GM21423 (cell line): ENCODE measurements around the gene CHN2.

Source experiments
- ATAC-seq: cut with Tn5 transposase; IDR thresholded peaks from one replicate; pipeline ENCODE4 v1.9.1; 2021; ENCODE audit warnings: mild to moderate bottlenecking, moderate library complexity; ENCODE audit not compliant: unreplicated experiment

CHN2 gene

DNA sequence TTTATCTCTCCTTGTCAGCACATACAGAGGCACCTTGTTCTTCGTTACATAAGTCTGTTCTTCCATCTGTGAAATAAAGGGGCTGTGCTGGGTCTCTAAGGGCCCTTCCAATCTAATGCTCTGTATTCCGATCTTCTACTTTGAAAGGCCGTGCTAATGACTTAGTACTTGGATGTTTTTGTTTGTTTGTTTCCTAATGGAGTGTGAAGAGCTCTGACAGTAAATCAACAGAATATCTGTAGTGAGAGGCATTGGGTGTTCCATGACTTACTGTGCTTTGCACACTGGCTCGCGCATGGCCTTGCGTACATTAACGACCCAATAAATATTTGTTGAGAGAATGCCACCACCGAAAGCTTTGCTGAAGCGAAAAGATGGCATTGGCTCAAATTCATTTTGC lies 162.1 kb downstream of the CHN2 start:
- ATAC-seq, result no peak

DNA sequence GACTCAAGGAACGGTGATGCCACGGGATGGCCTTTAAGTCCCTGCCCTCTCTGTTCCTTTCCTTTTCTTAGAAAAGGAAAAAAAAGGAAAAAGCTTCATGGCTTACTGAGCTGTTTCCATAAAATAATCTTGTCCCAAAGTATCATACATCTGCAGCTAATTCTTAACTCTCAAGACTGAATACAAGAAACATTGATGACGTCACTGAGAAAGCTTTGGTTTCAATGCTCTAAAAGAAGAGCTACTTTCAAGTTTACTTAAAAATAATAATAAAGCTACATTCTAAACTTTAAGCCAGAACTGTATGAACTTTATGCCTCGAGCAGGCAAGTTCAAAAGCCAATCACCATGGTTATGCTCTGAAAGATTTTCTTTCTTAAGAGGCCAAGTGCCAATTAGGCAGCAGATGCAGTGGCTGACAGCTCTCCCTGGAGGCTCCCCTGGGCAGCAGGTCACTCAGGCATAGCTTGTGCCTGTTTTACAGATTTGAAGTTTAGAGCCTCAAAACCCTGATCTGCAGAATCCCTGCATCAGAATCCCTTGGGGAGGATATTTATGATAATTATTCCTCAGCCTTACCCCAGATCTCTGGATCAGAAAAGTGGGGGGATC lies 165.0 kb downstream of the CHN2 start:
- ATAC-seq, result no peak

DNA sequence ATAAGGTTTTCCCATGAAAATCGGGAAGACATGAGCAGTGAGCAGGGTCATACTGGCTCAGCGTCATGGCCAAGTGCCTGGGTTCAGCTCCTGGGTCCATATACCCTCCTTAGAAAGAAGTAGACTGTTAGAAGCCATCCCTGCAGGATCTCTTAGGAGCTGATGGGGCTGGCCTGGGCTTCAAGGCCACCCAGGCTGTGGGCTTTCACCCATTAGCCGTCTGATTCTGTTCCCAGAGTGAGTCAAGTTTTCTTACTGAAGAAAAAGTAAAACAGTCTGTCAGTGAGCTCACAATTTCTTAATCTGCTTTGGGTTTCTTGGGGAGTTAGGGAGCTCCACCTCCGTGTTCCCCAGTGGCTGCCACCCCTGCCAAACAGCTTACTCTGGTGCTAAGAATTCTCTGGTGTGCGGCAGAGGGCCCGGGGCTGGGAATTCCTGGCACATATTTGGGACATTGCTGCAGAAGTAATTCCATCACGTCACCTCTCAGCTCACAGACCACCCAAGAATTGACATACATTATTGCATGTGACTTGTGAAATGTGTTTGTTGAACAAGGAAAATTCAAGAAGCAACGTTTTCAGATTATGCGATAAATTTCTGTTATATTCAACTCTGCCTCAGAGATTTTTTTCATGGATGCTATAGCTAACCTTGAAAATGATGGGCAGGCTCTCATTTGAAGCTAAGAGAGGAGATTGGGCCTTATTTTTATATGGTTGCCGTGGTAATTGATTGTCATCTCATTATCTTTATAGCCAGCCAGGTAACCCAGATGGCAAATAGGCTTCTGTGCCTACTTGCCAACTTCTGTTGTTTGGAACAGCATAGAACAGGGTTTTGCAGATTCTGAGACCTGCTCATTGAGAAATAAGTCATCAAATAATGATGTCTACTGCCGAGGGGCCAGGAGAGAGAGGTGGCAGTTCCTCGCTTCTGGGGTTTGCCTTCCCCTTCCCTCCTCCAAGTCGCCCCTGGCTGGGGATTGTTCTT lies 166.4 kb downstream of the CHN2 start:
- ATAC-seq, result no peak

DNA sequence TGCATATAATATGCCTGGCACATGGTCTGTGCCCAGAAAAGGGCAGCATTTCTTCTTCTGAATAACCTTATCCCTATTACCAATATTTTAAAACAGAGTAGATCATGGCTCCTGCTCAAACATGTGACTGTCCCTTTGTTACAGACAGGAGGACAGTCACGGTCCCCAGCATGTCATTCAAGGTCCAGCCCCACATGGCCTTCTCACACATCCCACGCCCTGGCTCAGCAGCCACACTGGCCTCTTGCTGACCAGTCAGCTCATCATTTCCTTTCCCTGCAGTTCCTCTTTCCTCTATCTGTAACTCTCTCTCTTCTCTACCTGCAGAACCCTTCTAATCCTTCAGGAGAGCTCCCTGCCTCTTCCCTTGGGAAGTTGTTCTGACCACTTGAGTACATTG lies 167.8 kb downstream of the CHN2 start:
- no peak for ATAC-seq

DNA sequence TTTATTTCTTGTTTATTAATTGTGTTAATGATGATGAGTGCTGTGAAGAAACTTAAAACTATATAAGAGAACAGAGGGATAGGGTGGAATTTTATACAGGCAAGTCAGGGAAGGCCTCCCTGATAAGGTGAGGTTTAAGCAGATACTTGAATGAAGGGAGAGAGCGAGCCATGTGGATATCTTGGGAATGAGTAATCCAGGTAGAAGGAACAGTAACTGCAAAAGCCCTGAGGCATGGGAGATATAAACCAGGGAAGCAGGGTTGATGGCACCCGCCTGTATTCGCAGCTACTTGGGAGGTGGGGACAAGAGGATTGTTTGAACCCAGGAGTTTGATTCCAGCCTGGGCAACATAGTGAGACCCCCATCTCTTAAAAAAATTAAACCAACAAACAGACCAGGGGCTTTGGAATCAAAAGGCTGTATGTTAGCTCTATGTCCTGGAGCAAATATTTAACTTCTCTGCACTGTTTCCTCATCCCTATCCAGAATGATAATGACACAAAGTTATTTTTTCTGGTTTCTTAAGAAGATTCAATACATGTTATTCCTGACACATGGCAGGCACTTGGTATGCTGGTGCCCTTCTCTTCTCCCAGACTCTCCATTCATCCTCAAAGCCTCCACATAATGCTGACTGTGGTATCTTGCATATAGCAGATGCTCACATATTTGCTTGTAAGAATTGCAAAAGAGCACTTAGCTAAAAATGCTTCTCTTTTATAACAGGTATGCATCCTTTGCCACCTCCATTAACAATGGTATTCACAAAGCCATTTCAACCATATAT lies 169.3 kb downstream of the CHN2 start:
- no peak for ATAC-seq

DNA sequence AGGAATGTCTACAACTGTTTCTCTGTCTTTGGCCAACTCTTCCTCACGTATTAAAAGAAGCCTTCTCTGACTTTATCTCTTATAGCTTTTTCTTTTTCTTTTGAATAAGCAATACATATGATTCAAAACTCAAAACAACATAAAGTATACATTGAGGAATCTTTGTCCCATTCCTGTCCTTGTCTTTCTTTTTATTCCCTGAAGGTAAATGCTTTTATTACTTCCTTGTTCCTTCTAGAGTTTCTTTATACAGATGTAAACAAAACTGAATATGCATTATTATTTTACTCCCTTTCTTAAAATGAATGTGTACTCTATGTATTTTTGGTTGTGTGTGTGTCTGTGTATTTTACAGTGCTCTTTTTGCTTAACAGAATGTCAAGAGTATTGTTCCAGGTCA lies 170.1 kb downstream of the CHN2 start:
- ATAC-seq, result no peak

DNA sequence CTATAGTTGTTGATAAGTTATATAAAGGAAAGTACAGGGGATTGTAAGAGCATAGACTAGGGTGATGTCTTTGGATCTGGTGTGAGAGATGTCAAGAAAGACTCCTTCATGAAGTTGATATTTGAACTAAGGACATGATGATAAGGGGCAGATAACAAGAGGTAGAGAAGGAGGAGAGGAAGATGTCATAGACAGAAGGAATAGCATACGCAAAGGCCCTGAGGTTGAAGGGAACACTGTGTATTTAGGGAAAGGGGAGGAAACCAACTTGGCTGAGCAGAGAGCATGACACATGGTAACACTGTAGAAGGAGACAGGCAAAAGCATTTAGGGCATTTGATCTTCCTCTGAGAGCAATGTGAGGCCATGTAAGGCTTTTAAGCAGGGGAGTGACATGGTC lies 170.8 kb downstream of the CHN2 start:
- ATAC-seq, result no peak

DNA sequence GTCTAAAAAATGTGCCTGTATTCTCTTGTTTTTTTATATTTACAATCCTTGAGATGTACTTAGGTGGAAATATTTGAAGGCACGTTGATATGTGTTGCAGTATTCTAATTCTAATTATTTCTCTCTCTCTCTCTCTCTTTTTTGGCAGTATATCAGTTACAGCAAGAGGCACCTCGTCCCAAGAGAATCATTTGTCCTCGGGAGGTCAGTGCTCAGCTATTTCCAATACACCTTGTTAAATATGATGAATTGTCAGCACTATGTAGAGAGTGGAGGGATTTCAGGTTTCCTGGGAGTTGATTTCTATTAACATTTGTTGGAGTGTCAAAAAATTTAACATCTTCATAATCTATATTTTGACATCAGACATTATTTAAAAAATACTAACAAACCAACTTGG lies 173.2 kb downstream of the CHN2 start:
- ATAC-seq, result no peak

DNA sequence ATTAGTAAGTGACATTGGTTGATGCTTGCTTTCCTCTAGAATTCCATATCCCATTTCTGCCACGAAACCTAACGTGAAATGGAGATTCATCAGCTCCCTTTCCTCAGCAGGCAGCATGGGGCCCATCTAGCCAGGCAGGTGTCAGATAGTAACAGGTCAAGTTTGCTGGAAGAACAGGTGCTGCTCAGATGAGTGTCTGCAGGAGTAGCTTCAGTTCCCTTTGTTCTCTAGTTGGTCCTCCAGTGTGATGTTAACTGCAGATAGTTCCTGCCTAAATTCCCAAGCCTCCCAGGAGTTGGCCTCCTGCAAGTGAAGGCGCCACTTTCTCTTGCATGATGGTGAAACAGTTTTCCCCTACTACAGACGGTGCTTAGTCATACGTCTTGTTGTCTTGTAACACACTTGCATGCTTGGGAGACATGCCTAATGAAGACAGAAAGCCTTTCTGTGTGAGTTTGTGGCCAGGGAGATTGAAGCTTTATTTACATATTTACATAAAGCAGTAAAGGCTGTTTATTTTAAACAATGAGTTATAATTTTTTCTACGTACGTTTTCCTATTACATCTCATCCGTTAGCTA lies 175.4 kb downstream of the CHN2 start:
- ATAC-seq, result no peak

DNA sequence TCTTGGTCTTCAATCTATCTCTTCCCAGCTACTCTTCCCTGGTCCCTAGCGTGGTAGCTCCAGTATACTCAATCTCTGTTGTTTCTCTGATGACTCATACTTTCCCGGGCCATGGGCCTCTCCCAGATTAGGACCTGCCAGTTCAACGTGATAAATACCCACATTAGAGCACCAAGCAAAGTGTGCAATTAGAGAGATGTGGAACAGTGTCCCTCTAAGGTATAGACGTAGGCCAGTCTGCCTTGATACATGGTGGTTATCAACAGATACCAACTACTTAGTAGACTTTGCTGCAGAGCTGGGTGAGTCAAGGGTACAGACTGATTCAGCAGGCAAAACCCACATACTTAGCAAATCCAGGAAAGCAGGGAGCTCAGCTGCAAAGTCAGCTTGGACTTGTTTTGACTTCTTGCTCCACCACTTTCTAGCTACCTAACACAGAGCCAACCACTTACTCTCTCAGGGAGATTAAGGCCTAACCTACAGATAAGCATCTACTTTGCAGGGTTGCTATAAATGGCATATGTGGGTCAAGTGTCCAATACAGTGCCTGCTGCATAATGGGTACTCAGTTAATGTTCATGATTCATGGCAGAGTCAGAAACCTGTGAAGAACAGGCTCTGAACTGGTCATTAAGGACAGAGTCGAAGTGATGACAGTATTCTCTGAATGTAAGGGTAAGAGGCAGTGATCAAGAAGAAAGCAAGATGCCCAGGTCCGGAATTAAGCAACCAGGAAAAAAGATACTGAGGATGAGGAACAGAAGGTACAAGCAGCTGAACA lies 176.1 kb downstream of the CHN2 start:
- ATAC-seq, result no peak

DNA sequence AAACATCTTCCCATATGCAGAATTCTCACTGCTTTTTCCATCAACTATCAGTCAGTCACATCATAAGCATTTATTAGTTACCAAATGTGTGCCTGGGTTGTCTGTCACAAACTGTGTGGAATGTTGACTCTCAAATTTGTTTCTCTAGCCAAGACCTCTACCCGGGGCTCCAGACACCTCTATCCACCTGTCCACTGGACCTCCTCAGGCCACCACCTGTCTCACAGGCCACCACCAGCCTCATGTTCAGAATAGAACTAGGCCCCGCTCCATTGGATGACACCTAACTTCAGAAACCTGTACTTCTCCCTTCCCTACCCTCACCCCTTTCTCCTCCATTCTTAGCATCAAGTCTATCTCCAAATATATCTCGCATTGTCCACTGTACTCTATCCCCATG lies 176.9 kb downstream of the CHN2 start:
- no peak for ATAC-seq

DNA sequence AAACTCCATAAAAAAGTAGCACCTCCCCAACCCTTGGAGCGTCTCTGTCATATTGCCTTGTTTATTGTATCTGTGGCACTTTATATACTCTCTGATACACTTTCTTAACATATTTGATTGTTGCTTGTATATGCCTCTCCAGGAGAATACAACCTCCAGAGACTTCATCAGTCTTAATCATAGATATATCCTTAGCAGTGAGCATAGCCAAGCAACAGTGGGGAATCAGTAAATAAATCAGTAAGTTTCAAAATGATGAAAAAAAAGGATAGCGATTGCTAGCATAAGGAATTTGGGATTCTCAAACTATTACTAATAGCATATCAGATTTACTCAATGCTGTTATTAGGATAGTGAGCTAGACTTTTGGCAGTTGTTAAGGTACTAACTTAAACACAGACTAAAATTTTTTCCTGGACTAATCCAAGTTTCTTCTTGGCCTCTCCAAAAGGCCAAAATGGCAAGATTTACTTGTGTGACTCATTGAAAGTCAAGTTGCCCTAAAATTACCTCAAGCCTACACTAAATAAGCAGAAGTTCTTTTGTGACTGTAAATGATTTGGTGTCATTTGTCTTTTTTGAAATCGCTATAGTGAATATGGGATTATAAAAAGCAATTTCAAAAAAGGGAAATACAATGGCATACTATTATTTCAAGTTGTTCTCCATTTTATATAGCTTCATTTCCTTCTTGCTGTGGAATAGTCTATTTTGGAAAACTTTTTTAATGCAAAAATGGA lies 177.9 kb downstream of the CHN2 start:
- ATAC-seq, result no peak

DNA sequence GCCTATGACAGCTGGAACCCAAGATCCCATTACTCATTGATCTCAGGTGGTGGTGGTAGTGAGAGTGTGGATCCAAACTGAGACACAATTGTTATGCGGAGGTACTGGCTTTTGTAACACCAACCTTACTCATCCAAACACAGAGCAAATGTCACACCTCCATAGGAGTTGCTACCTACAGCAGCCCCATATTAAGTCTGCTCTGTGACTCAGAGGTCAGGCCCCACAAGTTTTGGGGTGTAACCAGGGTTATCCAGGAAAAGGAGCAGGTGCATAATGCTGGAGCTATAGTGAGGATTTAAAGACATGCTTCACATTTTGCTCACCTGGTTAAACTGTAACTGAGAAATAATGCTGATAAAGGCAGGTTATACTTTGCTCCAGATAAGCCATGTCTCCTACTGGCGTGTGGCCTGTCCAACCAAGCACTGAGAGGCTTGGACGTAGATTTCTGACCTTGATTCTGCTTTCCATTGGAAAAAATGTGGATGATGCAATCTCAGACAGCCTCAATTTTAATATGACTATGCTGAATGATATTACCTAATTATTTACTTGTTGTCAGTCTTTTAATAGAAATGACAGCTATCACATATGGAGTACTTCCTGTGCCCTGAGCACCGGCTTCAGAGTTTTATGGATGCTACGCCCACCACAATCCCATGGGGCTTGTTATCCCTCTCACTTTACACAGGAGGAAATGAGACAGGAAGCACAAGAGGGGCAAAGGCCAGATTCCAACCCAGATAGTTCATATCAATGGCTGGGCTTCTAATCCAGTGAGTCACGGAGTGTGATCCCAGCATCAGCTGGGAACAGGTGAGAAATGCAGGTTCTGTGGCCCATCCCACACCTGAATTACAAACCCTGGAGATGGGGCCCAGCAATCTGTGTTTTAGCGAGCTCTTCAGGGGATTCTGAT lies 181.3 kb downstream of the CHN2 start:
- no peak for ATAC-seq

DNA sequence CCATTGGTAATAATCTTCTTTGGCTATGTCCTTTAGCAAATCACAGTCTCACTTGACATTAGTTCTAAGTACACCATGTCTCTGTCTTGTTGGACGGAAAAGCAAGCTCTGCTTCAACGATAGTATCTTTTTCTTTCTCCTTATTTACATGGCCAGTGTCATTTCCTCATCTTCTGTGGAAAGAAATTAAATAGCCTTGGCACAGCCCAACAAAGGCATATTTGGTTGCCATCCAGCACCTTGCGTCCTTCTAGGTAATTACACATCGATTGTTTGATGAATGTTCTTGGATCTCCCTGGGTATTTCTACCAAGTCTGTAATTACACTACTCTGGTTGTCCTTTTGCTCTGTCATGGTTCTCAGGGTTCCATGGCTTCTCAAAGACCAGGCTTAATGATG lies 183.1 kb downstream of the CHN2 start:
- no peak for ATAC-seq

DNA sequence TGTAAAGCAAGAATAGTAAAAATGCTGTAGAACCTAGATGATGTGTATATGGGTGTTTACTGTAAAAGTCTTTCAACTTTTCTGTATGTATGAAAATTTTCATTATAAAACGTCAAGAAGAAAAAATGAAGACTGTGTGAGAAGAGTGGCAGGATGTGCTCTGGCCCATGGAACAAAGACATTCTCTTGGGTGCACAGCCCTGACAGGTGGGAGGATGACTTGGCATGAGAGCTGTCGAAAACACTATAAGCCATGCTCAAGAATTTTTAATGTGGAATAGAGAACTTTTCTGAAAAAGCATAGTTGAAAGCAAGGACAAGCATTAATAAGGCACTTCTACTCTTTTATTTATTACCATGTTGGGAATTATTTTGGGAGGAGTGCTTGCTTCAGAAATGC lies 185.0 kb downstream of the CHN2 start:
- no peak for ATAC-seq

DNA sequence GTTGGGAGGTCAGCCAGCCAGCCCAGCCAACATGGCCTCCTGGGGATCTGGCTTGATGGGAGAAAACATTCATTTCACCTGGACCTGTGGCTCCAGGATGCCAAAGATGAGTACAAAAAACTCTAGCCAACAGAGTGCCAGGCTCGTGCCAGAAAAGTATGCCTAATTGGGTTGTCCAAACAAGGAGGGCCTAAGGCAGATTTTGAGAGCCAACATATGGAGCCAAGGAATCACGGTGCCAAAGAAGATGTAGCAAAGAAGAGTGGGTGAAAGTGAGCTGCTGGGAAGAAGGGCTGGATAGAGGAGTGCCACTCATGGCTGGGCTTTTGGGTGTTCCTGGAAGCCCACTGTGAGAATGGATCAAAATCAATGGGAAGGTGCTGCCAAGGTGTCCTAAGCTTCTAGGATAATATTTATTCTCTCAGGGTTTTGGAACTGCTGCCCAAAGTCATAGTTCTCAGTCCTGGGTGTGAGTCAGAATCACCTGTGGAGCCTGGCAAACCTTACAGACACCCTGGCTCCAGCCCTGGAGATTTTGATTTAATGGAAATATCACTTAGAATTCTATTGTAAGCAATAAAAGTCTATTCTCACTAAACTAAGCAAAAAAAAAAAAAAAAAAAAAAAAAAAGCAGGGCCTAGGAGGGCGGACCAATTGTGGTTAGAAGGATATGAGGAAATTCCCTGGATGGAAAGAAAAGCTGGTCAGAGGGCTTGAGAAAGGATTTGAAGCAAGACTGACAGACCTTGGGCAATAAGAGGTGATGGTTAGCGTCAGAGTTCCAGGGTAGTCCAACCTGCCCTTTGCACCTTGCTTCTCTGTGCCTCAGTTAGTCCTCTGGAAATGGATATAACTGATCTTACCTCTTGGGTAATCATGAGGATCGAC lies 186.9 kb downstream of the CHN2 start:
- no peak for ATAC-seq

DNA sequence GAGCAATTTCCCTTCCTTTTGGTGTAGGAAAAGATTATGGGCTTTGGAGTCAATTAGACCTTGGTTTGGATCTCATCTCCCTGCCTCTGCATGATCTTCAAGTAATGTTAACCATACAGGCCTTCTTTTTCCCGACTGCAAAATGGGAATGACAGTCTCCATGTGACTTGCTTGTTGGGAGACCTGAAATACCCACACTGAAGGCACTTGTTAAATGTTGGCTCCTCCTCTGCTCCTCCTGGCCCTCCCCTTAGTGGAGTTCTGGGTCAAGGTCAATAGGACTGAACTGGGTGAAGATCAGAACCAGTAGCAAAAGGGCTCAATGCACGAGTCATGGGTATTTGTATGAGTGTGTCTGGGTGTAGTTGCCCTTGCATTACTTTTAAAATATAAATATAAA lies 189.7 kb downstream of the CHN2 start:
- no peak for ATAC-seq
